ENCODE data around the gene RIMKLB.

- TF ChIP-seq CTCF (optimal IDR thresholded peaks at IDR 0.05 in 1 of 3, IDR thresholded peaks at IDR 0.05 in 1 of 3, conservative IDR thresholded peaks at IDR 0.05 in 1 of 3; ENCODE audit: extremely low read depth in 1 of 3, insufficient read depth in 2 of 3, low read length in 3 of 3) (no peak), EZH2 (IDR thresholded peaks at IDR 0.05; ENCODE audit: low read length) (no peak)
These were observed 14.8 kb downstream of the RIMKLB start for GRCh38 chr12:8712572-8712971.
